CD8-positive, alpha-beta memory T cell (primary cell): ENCODE results near the gene NFIX. TPM values are rescaled to one million over a fixed set of nuclear protein-coding genes. Genes with fewer than 3 reads are reported as not detected.
A peak's percentile ranks its signal among the peaks of the same experiment; 100 is the strongest.
"Not testable (repeated sequence)": the region's sequence is repeated elsewhere in the genome, so short reads cannot be mapped to it uniquely, and the experiment has no call there.

ENCODE experiments used
- CTCF ChIA-PET: fragments of 350-600 bp; sonication (Branson Sonifier 250); formaldehyde crosslinking; loops from one replicate; lab custom pipeline; 2021; ENCODE audit warnings: antibody characterized with exemption; lab: Charles Lee
- POLR2A ChIA-PET: fragments of 350-600 bp; sonication (Branson Sonifier 250); formaldehyde crosslinking; loops from one replicate; lab custom pipeline; 2021; ENCODE audit warnings: antibody characterized with exemption; lab: Charles Lee
- DNase-seq, 5 donors: peaks; one replicate each; pipeline versions ENCODE4 v3.0.0 to v3.0.0-alpha.2; 2020 to 2022; ENCODE audit warnings: mixed read lengths in 1 of 5
- H3K27ac ChIP-seq: one replicate; pipeline ENCODE4 v1.7.0; 2013; ENCODE audit warnings: low read depth, mild to moderate bottlenecking, low read length, moderate library complexity
- H3K27me3 ChIP-seq: 2 replicates; pipeline ENCODE4 v1.7.0; 2013; ENCODE audit warnings: low read length, mild to moderate bottlenecking; ENCODE audit not compliant: insufficient read depth, poor library complexity, severe bottlenecking
- H3K36me3 ChIP-seq: 2 replicates; pipeline ENCODE4 v1.7.0; 2013; ENCODE audit warnings: mild to moderate bottlenecking, low read length, moderate library complexity; ENCODE audit not compliant: insufficient read depth
- H3K4me1 ChIP-seq: 2 replicates; pipeline ENCODE4 v1.7.0; 2013; ENCODE audit warnings: mild to moderate bottlenecking, low read length, moderate library complexity; ENCODE audit not compliant: insufficient read depth
- H3K4me3 ChIP-seq: 2 replicates; pipeline ENCODE4 v1.7.0; 2013; ENCODE audit warnings: mild to moderate bottlenecking, low read length
- H3K9me3 ChIP-seq: 2 replicates; pipeline ENCODE4 v1.7.0; 2013; ENCODE audit warnings: mild to moderate bottlenecking, low read length
- H3K27ac Mint-ChIP-seq, 8 donors: one replicate each; pipeline ENCODE4 v1.8.0; 2020 to 2021; ENCODE audit warnings: mixed read lengths in 8 of 8, mild to moderate bottlenecking in 6 of 8, inconsistent platforms in 3 of 8, moderate library complexity in 3 of 8
- H3K27me3 Mint-ChIP-seq, 2 donors: one replicate each; pipeline ENCODE4 v1.8.0; 2020 to 2021; ENCODE audit warnings: mixed read lengths in 2 of 2, mild to moderate bottlenecking in 1 of 2, moderate library complexity in 1 of 2
- H3K36me3 Mint-ChIP-seq, 3 donors: one replicate each; pipeline ENCODE4 v1.8.0; 2020 to 2021; ENCODE audit warnings: mixed read lengths in 3 of 3, inconsistent platforms in 1 of 3, mild to moderate bottlenecking in 1 of 3
- H3K4me1 Mint-ChIP-seq, 3 donors: one replicate each; pipeline ENCODE4 v1.8.0; 2020 to 2021; ENCODE audit warnings: mixed read lengths in 3 of 3, inconsistent platforms in 1 of 3, mild to moderate bottlenecking in 1 of 3
- H3K4me3 Mint-ChIP-seq, 7 donors: one replicate each; pipeline ENCODE4 v1.8.0; 2020 to 2021; ENCODE audit warnings: mixed read lengths in 7 of 7, mild to moderate bottlenecking in 6 of 7, moderate library complexity in 4 of 7, inconsistent platforms in 2 of 7
- H3K9me3 Mint-ChIP-seq, 5 donors: one replicate each; pipeline ENCODE4 v1.8.0; 2020 to 2022; ENCODE audit warnings: mixed read lengths in 5 of 5, mild to moderate bottlenecking in 3 of 5, moderate library complexity in 2 of 5, inconsistent platforms in 1 of 5
- polyA plus RNA-seq: library from polyadenylated mRNA; unstranded; fragments of 300-500 nt; fragmentation: Illumina TruSeq; gene quantifications from one replicate; pipeline ENCODE4 v1.2.3, GENCODE V29; 2021
- total RNA-seq, 2 experiments: library from RNA; stranded (reverse); gene quantifications; one replicate each; pipeline ENCODE4 v1.2.3, GENCODE V29; 2021

NFIX gene
- total and polyA plus RNA-seq, 3 experiments from 2014 or later, result 0.94 to 2.8 (median 2.3) TPM

DNA sequence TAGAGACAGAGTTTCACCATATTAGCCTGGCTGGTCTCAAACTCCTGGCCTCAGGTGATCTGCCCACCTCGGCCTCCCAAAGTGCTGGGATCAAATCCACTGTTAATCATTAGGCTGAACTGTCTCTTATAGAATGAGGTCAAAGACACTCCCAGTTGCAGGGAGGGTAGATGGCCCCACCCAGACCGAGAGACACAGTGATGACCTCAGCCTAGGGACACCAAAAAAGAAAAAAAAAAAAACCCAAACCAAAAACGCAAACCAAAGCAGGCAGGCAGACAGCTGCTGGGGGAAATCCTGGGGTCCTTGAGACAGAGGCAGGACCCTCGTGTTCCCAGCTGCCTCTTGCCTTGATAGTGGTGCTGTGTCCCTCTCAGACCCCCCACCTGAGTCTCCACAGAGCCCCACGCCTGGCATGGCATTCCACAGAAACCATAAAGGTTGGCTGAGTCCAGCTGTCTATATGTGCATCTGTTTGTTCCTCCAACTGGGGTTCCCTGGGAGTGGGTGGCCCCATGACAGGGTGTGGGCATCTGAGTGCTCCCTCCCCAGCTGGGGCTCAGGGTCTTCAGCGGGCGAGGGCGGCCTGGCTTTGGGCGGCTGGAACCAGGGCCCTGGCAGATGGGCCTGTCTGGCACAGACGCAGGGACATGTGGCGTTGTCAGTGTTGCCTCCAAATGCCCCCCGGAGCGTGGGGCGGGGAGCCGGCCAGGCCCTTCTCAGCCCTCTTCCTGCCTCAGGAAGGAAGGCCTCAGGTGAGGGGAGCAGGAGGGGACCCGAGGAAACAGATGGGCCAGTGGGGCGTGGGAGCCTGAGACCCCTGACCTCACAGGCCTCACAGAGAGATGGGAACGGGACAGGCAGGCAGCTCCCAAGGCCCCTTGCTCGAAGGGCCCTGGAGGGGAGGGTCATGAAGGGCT, 20.7 kb upstream of the NFIX start:
- Mint-ChIP-seq H3K4me1 (peaks cover 0 to 3% (median 0%) of the 10 kb centered on the region in 3 donors), H3K27ac (peak overlapping the region in 1 of 8 donors; percentile 54), H3K27me3 (peaks cover 19 to 26% of the 10 kb centered on the region in 2 donors), H3K4me3 (no peak overlapping the region), H3K36me3 (peaks cover 0 to 6% (median 0%) of the 10 kb centered on the region in 3 donors), H3K9me3 (no peaks in the 10 kb centered on the region)
- no peak for DNase-seq
- Histone ChIP-seq H3K27ac (no peak overlapping the region), H3K36me3 (no peaks in the 10 kb centered on the region), H3K9me3 (no peaks in the 10 kb centered on the region), H3K27me3 (no peaks in the 10 kb centered on the region), H3K4me3 (no peak overlapping the region), H3K4me1 (no peaks in the 10 kb centered on the region)
- POLR2A ChIA-PET, result no interaction called here
- CTCF ChIA-PET, result interaction anchor here (0.9 to 7.6 kb wide), 3 partner anchors 9 to 87 kb away, joined by 3 to 95 read pairs (median 76); no protein-coding TSS in a partner anchor

DNA sequence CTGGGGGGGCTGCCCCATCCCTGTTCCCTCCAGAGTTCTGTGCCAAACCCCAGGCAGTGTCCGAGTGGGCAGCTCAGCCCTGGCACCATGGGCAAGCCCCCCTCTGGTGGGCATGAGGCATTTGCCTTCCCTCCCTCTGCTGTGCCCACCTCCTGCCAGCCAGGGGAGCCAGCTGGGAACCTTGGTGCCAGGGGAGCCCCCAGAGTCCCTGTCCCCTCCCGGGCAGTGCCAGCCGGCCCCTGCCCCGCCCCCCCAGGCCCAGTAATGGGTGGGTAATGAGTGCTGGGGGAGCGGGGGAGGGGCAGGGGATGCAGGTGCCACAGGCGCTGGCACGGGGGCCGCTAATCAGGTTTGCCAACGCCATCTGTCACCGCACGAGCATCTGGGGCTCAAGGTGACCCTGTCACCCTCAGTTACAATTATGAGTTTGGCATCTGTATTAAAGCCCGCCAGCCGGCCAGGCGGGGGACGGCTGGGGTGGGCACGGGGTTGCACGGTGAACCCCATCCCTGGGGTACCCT, 20.0 kb upstream of the NFIX start:
- no peaks in the 10 kb centered on the region for H3K4me1 ChIP-seq
- POLR2A ChIA-PET, result no interaction called here
- peaks cover 0 to 6% (median 0%) of the 10 kb centered on the region in 3 donors for H3K36me3 Mint-ChIP-seq

DNA sequence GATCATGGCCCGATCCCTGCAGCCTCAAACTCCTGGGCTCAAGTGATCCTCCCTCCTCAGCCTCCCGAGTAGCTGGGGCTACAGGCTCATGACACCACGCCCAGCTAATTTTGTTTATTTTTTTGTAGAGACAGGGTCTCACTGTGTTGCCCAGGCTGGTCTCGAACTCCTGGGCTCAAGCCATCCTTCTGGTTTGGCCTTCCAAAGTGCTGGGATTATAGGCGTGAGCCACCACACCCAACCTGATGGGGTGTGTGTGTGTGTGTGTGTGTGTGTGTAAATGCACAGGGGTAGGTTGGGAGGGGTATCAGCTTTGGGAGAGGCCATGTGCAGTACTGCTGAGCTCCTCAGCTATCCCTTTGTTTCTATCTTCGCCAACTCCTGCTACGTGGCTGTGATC, 19.2 kb upstream of the NFIX start:
- CTCF ChIA-PET, result interaction anchor here (0.9 to 7.6 kb wide), 13 partner anchors 10 to 302 kb away, joined by 3 to 95 read pairs (median 4); partner anchors contain the start of genes FARSA, IER2, JUNB and STX10
- not testable (repeated sequence) for H3K4me1 ChIP-seq

More for the DNA sequence above, 20.0 kb upstream of the NFIX start:
- no peaks in the 10 kb centered on the region for H3K9me3 ChIP-seq
- Mint-ChIP-seq H3K4me1 (peaks cover 0 to 3% (median 0%) of the 10 kb centered on the region in 3 donors), H3K9me3 (no peaks in the 10 kb centered on the region), H3K27me3 (peaks cover 17 to 26% of the 10 kb centered on the region in 2 donors), H3K4me3 (no peak overlapping the region), H3K27ac (no peak overlapping the region)
- CTCF ChIA-PET, result interaction anchor here (0.7 to 7.6 kb wide), 5 partner anchors 10 to 129 kb away, joined by 3 to 95 read pairs (median 9); no protein-coding TSS in a partner anchor
- no peak overlapping the region for H3K27ac ChIP-seq
- no peak overlapping the region for H3K4me3 ChIP-seq
- H3K27me3 ChIP-seq, result no peaks in the 10 kb centered on the region
- H3K36me3 ChIP-seq, result no peaks in the 10 kb centered on the region
- no peak for DNase-seq

DNA sequence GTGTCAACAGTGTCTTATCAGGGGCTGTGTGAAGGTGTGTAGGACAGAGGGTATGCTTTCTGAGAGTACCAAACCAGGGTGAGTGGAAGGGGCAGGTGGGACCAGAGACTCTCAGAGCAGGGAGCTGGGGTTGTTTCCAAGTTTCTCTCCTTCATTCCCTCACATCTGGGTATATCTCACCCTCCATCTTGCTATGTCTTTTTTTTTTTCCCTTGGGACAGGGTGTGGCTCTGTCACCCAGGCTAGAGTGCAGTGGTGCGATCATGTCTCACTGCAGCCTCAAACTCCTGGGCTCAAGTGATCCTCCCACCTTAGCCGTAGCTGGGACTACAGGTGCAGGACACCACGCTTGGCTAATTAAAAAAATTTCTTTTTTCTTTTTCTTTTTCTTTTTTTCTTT, 15.3 kb upstream of the NFIX start:
- no peak overlapping the region for H3K27ac Mint-ChIP-seq
- ChIA-PET CTCF (interaction anchor here (0.5 to 7.6 kb wide), 4 partner anchors 14 to 114 kb away, joined by 3 to 95 read pairs (median 74); no protein-coding TSS in a partner anchor), POLR2A (no interaction called here)
- H3K27me3 Mint-ChIP-seq, result peaks cover 17 to 23% of the 10 kb centered on the region in 2 donors
- Histone ChIP-seq H3K36me3 (no peaks in the 10 kb centered on the region), H3K9me3 (no peaks in the 10 kb centered on the region), H3K27ac (no peak overlapping the region), H3K4me3 (no peak overlapping the region), H3K4me1 (peaks cover 21% of the 10 kb centered on the region), H3K27me3 (peaks cover 7% of the 10 kb centered on the region)
- no peaks in the 10 kb centered on the region for H3K9me3 Mint-ChIP-seq
- peaks cover 0 to 6% (median 0%) of the 10 kb centered on the region in 3 donors for H3K36me3 Mint-ChIP-seq
- H3K4me3 Mint-ChIP-seq, result no peak overlapping the region
- H3K4me1 Mint-ChIP-seq, result peaks cover 2 to 6% (median 3%) of the 10 kb centered on the region in 3 donors
- no peak for DNase-seq

More for the DNA sequence above, 19.2 kb upstream of the NFIX start:
- not testable (repeated sequence) for DNase-seq, H3K27ac Mint-ChIP-seq, H3K4me3 Mint-ChIP-seq, H3K27me3 ChIP-seq, H3K27ac ChIP-seq, H3K9me3 Mint-ChIP-seq, H3K36me3 Mint-ChIP-seq, H3K9me3 ChIP-seq, H3K4me3 ChIP-seq, H3K36me3 ChIP-seq, H3K4me1 Mint-ChIP-seq
- POLR2A ChIA-PET, result interaction anchor here (0.6 kb wide), 1 partner anchor 106 kb away, joined by 7 read pairs; no protein-coding TSS in a partner anchor
- peaks cover 17 to 26% of the 10 kb centered on the region in 2 donors for H3K27me3 Mint-ChIP-seq

DNA sequence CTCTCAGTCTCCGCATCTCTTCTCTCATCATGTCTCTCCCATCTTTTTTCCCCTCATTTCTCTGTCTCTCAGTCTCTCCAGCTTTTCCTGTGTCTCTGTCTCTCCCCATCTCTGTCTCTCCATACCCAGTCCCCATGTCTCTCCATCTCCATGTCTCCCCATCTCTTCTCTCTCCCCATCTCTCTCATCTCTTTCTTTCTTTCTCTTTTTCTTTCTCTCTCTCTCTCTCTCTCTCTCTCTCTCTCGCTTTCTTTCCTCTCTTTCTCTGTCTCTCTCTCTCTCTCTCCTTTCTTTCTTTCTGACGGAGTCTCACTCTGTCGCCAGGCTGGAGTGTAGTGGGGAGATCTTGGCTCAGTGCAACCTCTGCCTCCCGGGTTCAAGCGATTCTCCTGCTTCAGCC, 12.6 kb upstream of the NFIX start:
- no peak overlapping the region for H3K4me3 Mint-ChIP-seq
- H3K4me1 Mint-ChIP-seq, result peaks cover 8 to 12% (median 10%) of the 10 kb centered on the region in 3 donors
- peaks cover 11 to 18% of the 10 kb centered on the region in 2 donors for H3K27me3 Mint-ChIP-seq
- H3K4me3 ChIP-seq, result no peak overlapping the region
- peaks cover 7% of the 10 kb centered on the region for H3K27me3 ChIP-seq
- H3K36me3 Mint-ChIP-seq, result peaks cover 0 to 5% (median 0%) of the 10 kb centered on the region in 3 donors
- H3K4me1 ChIP-seq, result peaks cover 28% of the 10 kb centered on the region
- no peaks in the 10 kb centered on the region for H3K36me3 ChIP-seq
- ChIA-PET CTCF (interaction anchor here (1.3 to 6.1 kb wide), 4 partner anchors 48 to 112 kb away, joined by 5 to 31 read pairs (median 10); no protein-coding TSS in a partner anchor), POLR2A (no interaction called here)
- H3K27ac Mint-ChIP-seq, result no peak overlapping the region
- no peak overlapping the region for H3K27ac ChIP-seq
- DNase-seq, result no peak
- H3K9me3 Mint-ChIP-seq, result no peaks in the 10 kb centered on the region
- no peaks in the 10 kb centered on the region for H3K9me3 ChIP-seq

DNA sequence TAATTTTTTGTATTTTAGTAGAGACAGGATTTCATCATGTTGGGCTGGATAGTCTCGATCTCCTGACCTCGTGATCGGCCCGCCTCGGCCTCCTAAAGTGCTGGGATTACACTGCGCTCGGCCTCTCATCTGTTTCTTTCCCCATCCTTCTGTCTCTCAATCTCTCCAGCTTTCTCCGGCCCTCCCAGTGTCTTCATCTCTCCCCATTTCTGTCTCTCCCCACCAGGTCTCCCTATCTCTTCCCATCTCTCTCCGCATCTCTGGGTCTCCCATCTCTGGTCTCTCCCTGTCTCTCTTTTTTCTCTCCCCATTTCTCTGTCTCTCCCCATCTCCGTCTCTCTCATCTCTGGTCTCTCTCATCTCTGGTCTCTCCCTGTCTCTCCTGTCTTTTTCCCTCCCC, 12.2 kb upstream of the NFIX start:
- Histone ChIP-seq H3K9me3 (no peaks in the 10 kb centered on the region), H3K4me1 (peaks cover 28% of the 10 kb centered on the region), H3K27me3 (peaks cover 7% of the 10 kb centered on the region), H3K36me3 (no peaks in the 10 kb centered on the region), H3K27ac (no peak overlapping the region), H3K4me3 (peak overlapping the region; percentile 47)
- H3K4me3 Mint-ChIP-seq, result no peak overlapping the region
- H3K4me1 Mint-ChIP-seq, result peaks cover 8 to 10% (median 10%) of the 10 kb centered on the region in 3 donors
- no peak overlapping the region for H3K27ac Mint-ChIP-seq
- H3K36me3 Mint-ChIP-seq, result peaks cover 0 to under 1% (median 0%) of the 10 kb centered on the region in 3 donors
- CTCF ChIA-PET, result interaction anchor here (0.9 to 6.1 kb wide), 6 partner anchors 10 to 111 kb away, joined by 3 to 31 read pairs (median 6); no protein-coding TSS in a partner anchor
- no peak for DNase-seq
- POLR2A ChIA-PET, result no interaction called here
- no peaks in the 10 kb centered on the region for H3K9me3 Mint-ChIP-seq
- H3K27me3 Mint-ChIP-seq, result peaks cover 8 to 13% of the 10 kb centered on the region in 2 donors

DNA sequence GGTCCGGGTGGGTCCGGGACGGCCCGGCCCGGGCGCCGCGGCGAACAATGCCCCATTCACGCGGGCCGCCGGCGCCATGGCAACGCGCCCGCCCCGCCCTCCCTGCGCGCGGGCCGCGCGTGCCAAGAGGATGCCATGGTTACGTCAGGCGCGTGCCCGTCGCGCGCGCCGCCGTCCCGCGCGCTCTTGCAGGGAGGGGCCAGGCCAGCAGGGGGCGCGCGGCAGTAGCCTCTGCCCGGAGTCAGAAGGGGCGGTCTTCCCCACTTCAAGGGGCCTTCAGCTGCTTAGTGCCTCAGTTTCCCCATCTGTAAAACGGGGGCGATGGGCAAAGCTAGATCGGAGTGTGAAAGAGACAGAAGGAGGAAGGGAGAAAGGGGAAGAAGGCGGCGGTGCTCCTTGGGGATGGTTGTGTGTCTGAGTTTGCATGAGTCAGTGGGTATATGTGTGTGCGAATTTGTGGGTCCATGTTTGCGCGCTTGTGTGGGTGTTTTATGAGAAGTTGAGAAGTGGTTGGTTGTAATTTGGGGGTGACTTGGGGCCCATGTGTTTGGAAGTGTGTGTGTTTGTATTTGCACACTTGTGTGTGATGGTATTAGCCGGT, 11.6 kb upstream of the NFIX start:
- Mint-ChIP-seq H3K27me3 (peaks cover 5 to 11% of the 10 kb centered on the region in 2 donors), H3K9me3 (no peaks in the 10 kb centered on the region), H3K4me3 (no peak overlapping the region), H3K4me1 (peaks cover 8 to 10% (median 10%) of the 10 kb centered on the region in 3 donors), H3K27ac (no peak overlapping the region), H3K36me3 (no peaks in the 10 kb centered on the region)
- no peaks in the 10 kb centered on the region for H3K9me3 ChIP-seq
- H3K4me3 ChIP-seq, result peak overlapping the region; percentile 47
- peak; percentile 72 to 84 (median 78) for DNase-seq
- peaks cover 28% of the 10 kb centered on the region for H3K4me1 ChIP-seq
- H3K27me3 ChIP-seq, result peaks cover 7% of the 10 kb centered on the region
- ChIA-PET POLR2A (no interaction called here), CTCF (interaction anchor here (0.9 to 6.1 kb wide), 6 partner anchors 9 to 111 kb away, joined by 3 to 31 read pairs (median 6); no protein-coding TSS in a partner anchor)
- H3K36me3 ChIP-seq, result no peaks in the 10 kb centered on the region
- no peak overlapping the region for H3K27ac ChIP-seq
